ENCODE results near the gene TSPAN4. TPM values are rescaled to one million over a fixed set of nuclear protein-coding genes. Genes with fewer than 3 reads are reported as not detected.
A peak's percentile ranks its signal among the peaks of the same experiment; 100 is the strongest.

The TSPAN4 gene
- total RNA-seq, 4 donors from 2014 or later: 25.1 to 75.0 (median 32.4) TPM

GRCh38 chr11:908273-908672 is 65.6 kb downstream of the TSPAN4 start:
- in situ Hi-C loops (cut with MboI; ENCODE audit: low pct_ligation_motif_present in 1 of 4, low pct_unique_long_range_greater_than_20kb in 1 of 4, low sequenced_read_pairs in 3 of 4) (loop anchor here in 1 of 4 donors (25.0 kb wide), 1 partner anchor 129 kb away; the partner anchor contains the start of gene MUC6), intact Hi-C loops (cut with DNase I; ENCODE audit: low total_unique reads) (no loop called here)
- H3K36me3 ChIP-seq: peaks cover 0 to 6% (median 3%) of the 10 kb centered on the region in 4 donors
- no peaks in the 10 kb centered on the region for H3K27me3 ChIP-seq
- no peak overlapping the region for H3K27ac ChIP-seq
- H3K4me3 ChIP-seq: no peak overlapping the region
- WGBS, 2 donors (ENCODE audit: low coverage in 1 of 2): 78% methylated on average over 5 of the region's 5 CpGs; no CpG with 5 or more reads in 1 of the 2 donors
- TF ChIP-seq POLR2AphosphoS5 (IDR thresholded peaks at IDR 0.05) (no peak), EP300 (IDR thresholded peaks at IDR 0.05; ENCODE audit: low read depth) (no peak), POLR2A (IDR thresholded peaks at IDR 0.05) (no peak)
- TF ChIP-seq, protein P1, sequence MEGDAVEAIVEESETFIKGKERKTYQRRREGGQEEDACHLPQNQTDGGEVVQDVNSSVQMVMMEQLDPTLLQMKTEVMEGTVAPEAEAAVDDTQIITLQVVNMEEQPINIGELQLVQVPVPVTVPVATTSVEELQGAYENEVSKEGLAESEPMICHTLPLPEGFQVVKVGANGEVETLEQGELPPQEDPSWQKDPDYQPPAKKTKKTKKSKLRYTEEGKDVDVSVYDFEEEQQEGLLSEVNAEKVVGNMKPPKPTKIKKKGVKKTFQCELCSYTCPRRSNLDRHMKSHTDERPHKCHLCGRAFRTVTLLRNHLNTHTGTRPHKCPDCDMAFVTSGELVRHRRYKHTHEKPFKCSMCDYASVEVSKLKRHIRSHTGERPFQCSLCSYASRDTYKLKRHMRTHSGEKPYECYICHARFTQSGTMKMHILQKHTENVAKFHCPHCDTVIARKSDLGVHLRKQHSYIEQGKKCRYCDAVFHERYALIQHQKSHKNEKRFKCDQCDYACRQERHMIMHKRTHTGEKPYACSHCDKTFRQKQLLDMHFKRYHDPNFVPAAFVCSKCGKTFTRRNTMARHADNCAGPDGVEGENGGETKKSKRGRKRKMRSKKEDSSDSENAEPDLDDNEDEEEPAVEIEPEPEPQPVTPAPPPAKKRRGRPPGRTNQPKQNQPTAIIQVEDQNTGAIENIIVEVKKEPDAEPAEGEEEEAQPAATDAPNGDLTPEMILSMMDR (IDR thresholded peaks at IDR 0.05): no peak
- H3K4me1 ChIP-seq: peaks cover 12 to 17% (median 15%) of the 10 kb centered on the region in 4 donors
- DNase-seq: no peak
- no peaks in the 10 kb centered on the region for H3K9me3 ChIP-seq

DNA sequence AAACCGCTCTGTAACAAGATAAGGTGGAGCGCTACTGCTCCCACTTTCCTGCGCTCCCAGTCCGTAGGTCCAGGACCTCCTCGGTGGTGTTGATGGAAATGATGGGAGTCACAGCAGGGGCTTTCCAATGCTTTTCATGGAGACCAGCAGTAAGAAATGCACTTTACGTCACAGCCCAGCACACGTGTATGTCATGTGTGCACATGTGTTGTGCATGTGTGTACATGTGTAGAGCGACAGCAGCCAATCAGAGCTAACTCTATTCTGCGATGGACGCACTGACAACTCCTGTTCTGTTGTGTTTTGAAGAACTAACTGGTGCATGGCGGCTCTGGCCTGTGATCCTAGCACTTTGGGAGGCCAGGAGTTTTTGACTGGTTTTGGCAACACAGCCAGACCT is 66.8 kb downstream of the TSPAN4 start:
- Histone ChIP-seq H3K9me3 (no peaks in the 10 kb centered on the region), H3K27ac (no peak overlapping the region), H3K27me3 (no peaks in the 10 kb centered on the region), H3K4me1 (peaks cover 12 to 17% (median 15%) of the 10 kb centered on the region in 4 donors), H3K4me3 (peak overlapping the region in 1 of 4 donors; percentile 82), H3K36me3 (no peaks in the 10 kb centered on the region)
- intact Hi-C loops (cut with DNase I; ENCODE audit: low total_unique reads) (no loop called here), in situ Hi-C loops (cut with MboI; ENCODE audit: low pct_ligation_motif_present in 1 of 4, low pct_unique_long_range_greater_than_20kb in 1 of 4, low sequenced_read_pairs in 3 of 4) (loop anchor here in 1 of 4 donors (25.0 kb wide), 1 partner anchor 128 kb away; the partner anchor contains the start of gene MUC6)
- TF ChIP-seq POLR2AphosphoS5 (IDR thresholded peaks at IDR 0.05) (no peak), EP300 (IDR thresholded peaks at IDR 0.05; ENCODE audit: low read depth) (no peak), POLR2A (IDR thresholded peaks at IDR 0.05) (no peak)
- TF ChIP-seq, protein P1 (IDR thresholded peaks at IDR 0.05): no peak
- no peak for DNase-seq
- 91% methylated on average over 11 of the region's 11 CpGs; no CpG with 5 or more reads in 1 of the 2 donors for WGBS, 2 donors (ENCODE audit: low coverage in 1 of 2)

- no peak for DNase-seq
- peak overlapping the region; percentile 90 to 98 (median 94) for H3K27ac ChIP-seq
- TF ChIP-seq, protein P1 (IDR thresholded peaks at IDR 0.05): no peak
- no peak for TF ChIP-seq POLR2A (IDR thresholded peaks at IDR 0.05)
- TF ChIP-seq POLR2AphosphoS5 (IDR thresholded peaks at IDR 0.05): no peak
- TF ChIP-seq EP300 (IDR thresholded peaks at IDR 0.05; ENCODE audit: low read depth): no peak
- H3K4me3 ChIP-seq: peak overlapping the region; percentile 65 to 95 (median 87)
- H3K36me3 ChIP-seq: no peaks in the 10 kb centered on the region
- in situ Hi-C loops (cut with MboI; ENCODE audit: low pct_ligation_motif_present in 1 of 4, low pct_unique_long_range_greater_than_20kb in 1 of 4, low sequenced_read_pairs in 3 of 4): loop anchor here in 1 of 4 donors (25.0 kb wide), 1 partner anchor 127 kb away; the partner anchor contains the start of gene MUC6
- intact Hi-C loops (cut with DNase I; ENCODE audit: low total_unique reads): no loop called here
- no peaks in the 10 kb centered on the region for H3K27me3 ChIP-seq
- WGBS, 2 donors (ENCODE audit: low coverage in 1 of 2): 2% methylated on average over 38 of the region's 38 CpGs; no CpG with 5 or more reads in 1 of the 2 donors
- H3K9me3 ChIP-seq: no peaks in the 10 kb centered on the region
- H3K4me1 ChIP-seq: peaks cover 12 to 17% (median 15%) of the 10 kb centered on the region in 4 donors
Measured at GRCh38 chr11:910044-910588, 67.5 kb downstream of the TSPAN4 start.

DNA sequence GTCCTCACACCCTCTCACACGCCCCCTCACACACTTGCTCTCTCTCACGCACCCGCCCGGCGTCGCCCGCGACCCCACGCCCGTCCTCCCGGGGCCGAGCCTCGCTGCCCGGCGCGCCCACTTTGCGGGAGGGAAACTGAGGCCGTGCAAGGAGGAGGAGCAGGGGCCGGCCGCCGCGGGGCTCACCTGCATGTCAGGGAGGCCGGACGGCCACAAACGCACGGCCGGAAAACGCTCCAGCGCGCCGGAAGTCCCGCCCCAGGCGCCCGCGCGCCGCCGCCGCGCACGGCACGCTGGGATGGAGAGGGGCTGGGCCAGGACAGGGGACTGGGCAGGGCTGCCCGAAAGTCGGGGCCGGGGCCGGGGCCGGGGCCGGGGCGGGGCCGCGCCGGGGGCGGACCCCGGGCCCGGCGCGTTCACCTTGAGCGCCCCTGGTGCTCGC is 68.0 kb downstream of the TSPAN4 start, which contains the start of gene CHID1:
TSS of gene CHID1 (minus strand) at position 222 of the 442 bp plus-strand sequence. CDS start 5,994 bp downstream, outside the sequence.
- intact Hi-C loops (cut with DNase I; ENCODE audit: low total_unique reads): no loop called here
- WGBS, 2 donors (ENCODE audit: low coverage in 1 of 2): 0% methylated on average over 26 of the region's 59 CpGs; no CpG with 5 or more reads in 1 of the 2 donors
- H3K4me1 ChIP-seq: peaks cover 12 to 17% (median 15%) of the 10 kb centered on the region in 4 donors
- peak within 1 kb of the TSS; percentile 81 to 95 (median 87) for H3K4me3 ChIP-seq
- no peaks in the 10 kb centered on the region for H3K36me3 ChIP-seq
- DNase-seq: peak; percentile 91
- H3K27ac ChIP-seq: peak within 1 kb of the TSS; percentile 90 to 98 (median 94)
- H3K27me3 ChIP-seq: no peaks in the 10 kb centered on the region
- TF ChIP-seq EP300 (IDR thresholded peaks at IDR 0.05; ENCODE audit: low read depth) (no peak), POLR2AphosphoS5 (IDR thresholded peaks at IDR 0.05) (peak; percentile 15 to 69 (median 63)), POLR2A (IDR thresholded peaks at IDR 0.05) (peak; percentile 7)
- TF ChIP-seq, protein P1 (IDR thresholded peaks at IDR 0.05): no peak
- H3K9me3 ChIP-seq: no peaks in the 10 kb centered on the region
- in situ Hi-C loops (cut with MboI; ENCODE audit: low pct_ligation_motif_present in 1 of 4, low pct_unique_long_range_greater_than_20kb in 1 of 4, low sequenced_read_pairs in 3 of 4): loop anchor here in 1 of 4 donors (25.0 kb wide), 1 partner anchor 127 kb away; the partner anchor contains the start of gene MUC6
